Measurements from ENCODE around the gene ALAS1.

GRCh38 chr3:52250122-52250521 lies 52.2 kb downstream of the ALAS1 start:
- TF ChIP-seq, protein P1, sequence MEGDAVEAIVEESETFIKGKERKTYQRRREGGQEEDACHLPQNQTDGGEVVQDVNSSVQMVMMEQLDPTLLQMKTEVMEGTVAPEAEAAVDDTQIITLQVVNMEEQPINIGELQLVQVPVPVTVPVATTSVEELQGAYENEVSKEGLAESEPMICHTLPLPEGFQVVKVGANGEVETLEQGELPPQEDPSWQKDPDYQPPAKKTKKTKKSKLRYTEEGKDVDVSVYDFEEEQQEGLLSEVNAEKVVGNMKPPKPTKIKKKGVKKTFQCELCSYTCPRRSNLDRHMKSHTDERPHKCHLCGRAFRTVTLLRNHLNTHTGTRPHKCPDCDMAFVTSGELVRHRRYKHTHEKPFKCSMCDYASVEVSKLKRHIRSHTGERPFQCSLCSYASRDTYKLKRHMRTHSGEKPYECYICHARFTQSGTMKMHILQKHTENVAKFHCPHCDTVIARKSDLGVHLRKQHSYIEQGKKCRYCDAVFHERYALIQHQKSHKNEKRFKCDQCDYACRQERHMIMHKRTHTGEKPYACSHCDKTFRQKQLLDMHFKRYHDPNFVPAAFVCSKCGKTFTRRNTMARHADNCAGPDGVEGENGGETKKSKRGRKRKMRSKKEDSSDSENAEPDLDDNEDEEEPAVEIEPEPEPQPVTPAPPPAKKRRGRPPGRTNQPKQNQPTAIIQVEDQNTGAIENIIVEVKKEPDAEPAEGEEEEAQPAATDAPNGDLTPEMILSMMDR (IDR thresholded peaks at IDR 0.05; ENCODE audit: low read depth, low read length), result no peak
- no peak for TF ChIP-seq EZH2phosphoT487 (IDR thresholded peaks at IDR 0.05; ENCODE audit: low read depth)
